Measurements from ENCODE around the gene AKAP5.
"Not testable (repeated sequence)": the region's sequence is repeated elsewhere in the genome, so short reads cannot be mapped to it uniquely, and the experiment has no call there.

The AKAP5 gene

DNA sequence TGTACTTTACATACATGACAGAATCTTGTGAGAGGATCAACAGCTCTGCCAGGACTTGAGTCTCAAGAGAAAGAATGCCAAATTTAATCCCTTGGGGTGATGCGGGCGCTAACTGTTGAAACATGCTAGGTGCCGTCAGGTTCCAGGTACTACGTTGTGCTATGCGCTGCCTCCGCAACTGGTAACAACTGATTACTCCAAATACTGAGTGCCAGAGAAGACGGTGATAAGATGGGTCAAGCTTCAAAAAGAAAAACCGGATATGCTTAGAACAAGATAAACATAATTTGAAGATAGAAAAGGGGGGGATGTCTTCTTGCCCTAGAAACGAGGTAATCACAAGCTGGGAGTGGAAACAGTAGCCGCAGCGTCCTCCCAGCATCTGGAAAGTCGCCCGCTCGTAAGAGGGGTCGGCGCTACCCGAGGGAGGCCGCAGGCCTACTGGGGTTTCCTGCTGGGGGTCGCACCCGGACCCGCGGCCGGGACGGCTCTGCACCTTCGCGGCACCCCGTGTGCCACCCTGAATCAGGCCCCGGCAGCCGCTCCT, 37.7 kb downstream of the AKAP5 start:
- DNase-seq (ENCODE audit: low spot score), result peak; percentile 36

DNA sequence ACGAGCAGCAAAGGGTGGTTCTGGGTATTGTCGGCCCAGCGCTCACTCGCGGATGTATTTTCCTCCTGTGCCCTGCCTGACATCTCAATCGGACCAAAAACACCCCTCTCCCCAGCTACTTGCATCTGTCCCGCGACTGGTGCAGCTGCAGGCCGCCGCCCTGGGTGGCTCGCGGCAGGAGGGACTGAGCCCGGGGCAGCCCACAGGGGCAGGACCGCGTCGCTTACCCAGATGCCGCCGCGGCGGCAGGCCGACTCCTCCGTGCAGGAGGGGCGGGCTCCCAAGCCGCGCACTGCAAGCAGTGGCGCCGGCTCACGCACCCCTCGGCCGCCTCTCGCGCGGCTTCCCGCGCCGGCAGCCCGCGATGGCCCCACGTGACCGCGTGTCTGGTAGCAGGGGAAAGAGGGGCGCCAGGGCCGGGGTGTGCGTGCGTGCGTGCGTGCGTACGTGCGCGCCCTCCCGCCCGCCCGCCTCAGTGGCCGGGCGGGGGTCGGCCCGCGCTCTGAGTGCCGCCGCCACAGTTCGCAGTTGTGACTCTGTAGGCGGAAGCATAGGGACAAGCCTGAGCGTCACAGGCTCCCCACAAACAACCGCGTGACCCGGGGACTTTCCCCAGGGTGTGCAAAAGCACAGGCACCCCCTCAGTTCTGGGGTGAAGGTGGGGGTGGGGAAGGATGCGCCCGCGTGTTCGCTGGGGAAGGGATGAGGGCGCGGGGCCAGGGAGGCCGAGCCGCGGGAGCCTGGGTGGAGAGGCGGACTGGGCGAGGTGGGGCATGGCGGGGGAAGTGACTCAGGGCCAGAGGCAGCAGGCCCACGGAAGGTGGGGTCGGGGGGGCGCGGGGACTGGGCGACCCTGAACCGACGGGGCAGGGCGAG, 38.4 kb downstream of the AKAP5 start, which contains the start of gene ZBTB25:
ZBTB25 (minus strand) TSS at position 405 of the 876 bp plus-strand sequence. CDS start 13,305 bp downstream, outside the sequence.
- DNase-seq (ENCODE audit: low spot score), result peak; percentile 80

DNA sequence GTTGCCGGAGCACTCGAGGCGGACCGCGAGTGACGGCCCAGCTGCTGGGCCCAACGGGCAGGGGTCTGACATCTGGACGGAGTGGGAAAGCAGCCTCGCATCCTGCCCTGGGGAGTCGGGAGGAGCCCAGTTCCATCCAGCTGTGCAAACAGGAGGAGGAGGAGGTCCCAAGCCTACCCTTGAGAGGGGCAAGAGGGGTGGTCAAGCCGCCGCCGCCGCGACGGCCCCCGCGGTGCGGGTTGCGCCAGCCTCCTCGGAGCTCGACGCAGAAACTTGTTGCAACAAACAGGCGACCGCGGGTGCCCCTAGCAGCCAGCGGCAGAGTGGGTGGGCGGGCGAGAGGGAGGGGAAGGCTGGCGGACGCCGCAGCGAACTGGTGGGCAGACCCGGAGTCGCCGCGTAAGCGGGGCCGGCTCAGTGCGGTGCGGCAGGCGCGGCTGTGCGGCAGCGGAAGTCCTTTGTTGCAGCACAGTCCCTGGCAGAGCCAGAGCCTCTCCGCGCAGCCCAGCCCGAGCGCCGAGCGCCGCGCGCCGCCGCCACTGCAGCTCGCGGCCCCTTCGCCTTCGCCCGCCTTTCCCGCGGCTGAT, 39.1 kb downstream of the AKAP5 start, which contains the start of gene ZBTB1:
ZBTB1 (plus strand) TSS at position 461 of the 587 bp plus-strand sequence. CDS start 16,735 bp downstream, outside the sequence.
- DNase-seq (ENCODE audit: low spot score), result peak; percentile 56

DNA sequence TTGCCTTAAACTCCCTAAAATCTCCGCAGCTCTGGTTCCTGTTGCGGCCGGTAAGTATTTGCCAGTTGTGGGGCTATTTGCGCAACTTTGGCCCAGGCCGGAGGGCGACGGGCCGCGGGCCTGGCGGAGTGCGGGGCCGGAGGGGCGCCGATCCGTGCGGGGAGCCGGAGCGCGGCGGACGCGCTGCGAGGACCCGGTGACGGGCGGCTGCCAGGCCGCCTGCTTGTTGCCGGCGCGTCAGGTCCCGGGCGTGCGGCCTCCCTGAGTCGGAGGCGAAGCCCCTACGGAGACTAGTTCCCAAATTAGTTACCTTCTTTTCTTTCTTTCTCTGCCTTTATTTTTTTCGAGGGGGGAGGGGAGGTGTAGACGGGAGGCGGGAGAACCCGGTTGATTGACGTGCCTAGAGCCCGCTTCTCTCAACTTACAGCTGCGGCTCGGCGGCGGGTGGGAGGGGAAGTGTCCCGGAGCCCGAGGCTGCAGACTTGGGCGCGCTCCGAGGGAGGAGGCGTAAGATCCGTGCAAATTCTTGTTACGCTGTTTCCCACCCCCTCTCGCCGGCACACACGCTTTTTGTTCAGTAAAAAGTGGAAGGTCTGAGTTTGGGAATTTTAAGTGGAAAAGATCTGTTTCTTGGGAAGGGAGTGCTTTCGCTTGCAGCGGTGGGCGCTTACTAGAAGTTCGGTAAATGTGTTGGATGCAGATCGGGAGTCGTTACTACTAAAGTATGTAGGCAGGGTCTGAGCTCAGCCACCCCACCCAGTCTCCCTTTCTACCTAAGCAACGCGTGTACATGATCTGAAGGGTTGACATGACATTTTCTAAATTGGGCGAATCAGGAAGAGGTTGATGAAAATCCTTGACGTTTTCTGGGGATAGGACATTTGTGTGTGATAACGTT, 39.8 kb downstream of the AKAP5 start:
- peak; percentile 78 for DNase-seq (ENCODE audit: low spot score)

DNA sequence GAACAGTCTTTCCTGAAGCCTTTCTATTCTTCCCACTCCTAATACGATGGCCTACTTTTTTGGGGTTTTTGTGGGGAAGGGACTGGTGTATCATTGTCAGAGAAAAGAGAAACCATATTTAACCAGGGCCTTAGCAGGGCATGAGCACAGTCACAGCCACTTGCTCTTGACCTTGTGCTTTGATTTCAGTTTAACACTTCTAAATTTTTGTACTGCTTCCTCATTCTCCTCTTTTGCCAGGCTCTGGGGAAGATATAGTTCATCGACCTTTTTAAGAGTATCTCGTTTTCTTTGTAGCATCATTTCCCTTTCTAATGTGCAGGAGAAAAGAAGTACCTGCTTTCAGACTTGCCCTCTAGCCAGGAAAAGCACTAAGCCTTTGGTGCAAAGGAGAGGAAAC, 41.4 kb downstream of the AKAP5 start:
- DNase-seq (ENCODE audit: low spot score), result no peak

DNA sequence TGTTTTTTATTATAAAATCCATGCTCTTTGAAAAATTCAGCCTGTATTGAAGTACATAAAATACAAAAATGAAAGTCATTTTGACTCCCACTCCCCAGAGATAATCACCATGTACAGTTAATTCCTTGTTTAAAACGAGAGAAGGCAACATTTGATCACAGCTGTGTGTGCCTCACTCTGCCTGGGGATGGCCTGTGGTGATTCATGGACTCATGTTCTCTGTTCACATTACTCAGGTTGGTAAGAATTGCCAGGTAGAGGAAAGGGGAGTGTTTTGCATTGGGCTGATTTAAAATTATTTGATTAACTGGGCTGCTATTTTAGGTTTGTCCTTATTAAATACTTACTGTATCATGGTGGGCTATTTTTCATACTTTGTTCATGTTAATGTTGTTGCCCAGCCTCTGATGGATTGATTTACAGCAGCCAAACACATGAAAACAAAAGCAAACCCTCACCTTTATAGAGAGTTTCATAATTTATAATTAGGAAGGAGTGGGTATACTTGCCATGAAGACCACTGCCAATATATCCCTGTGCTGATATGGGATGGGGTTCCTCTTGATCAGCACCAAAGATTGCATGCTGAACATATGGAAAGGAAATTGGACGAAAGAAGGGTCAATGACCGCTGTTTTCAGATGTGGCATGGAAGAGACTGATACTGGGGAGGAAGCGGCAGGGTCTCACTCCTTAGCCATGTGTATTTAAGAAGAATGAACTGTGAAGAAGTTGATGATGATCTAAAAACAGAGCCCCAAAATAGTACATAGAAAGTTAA, 42.3 kb downstream of the AKAP5 start:
- DNase-seq (ENCODE audit: low spot score), result no peak

DNA sequence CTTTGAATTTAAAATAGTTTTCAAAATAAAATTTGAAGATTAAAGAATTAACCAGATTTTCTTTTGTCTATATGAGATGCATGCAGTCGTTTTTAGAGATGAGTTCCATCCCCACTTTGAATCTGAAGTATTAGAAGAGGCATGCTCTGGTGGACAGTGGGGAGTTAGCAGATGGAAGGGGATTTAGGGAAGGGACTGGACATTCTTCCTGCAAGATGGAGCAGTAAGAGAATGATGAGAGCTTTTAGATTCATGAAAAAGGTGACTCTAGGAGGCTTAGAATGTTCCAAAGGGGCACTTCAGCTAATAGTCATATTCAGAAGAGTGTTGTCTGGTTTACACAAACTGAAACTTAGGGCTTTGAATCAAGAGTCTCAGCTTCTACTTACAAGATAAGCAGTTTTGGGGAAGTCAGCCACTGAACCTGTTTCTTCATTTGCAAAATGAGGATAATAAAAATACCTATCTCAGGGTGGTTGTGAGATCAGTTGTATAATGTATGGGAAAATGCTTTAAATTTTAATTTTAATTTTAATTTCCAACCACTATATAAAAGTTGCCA, 43.0 kb downstream of the AKAP5 start:
- DNase-seq (ENCODE audit: low spot score), result no peak

DNA sequence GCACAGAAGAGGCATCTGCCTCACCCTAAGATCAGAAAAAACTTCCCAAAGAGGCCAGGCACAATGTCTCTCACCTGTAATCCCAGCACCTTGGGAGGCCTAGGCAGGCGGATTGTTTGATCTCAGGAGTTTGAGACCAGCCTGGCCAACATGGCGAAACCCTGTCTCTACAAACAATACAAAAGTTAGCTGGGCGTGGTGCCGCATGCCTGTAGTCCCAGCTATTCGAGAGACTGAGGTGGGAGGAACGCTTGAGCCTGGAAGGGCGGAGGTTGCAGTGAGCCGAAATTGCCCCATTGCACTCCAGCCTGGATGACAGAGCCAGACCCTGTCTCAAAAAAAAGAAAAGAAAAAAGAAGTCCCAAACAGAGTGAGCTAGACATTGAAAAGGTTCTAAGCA, 43.7 kb downstream of the AKAP5 start:
- no peak for DNase-seq (ENCODE audit: low spot score)

DNA sequence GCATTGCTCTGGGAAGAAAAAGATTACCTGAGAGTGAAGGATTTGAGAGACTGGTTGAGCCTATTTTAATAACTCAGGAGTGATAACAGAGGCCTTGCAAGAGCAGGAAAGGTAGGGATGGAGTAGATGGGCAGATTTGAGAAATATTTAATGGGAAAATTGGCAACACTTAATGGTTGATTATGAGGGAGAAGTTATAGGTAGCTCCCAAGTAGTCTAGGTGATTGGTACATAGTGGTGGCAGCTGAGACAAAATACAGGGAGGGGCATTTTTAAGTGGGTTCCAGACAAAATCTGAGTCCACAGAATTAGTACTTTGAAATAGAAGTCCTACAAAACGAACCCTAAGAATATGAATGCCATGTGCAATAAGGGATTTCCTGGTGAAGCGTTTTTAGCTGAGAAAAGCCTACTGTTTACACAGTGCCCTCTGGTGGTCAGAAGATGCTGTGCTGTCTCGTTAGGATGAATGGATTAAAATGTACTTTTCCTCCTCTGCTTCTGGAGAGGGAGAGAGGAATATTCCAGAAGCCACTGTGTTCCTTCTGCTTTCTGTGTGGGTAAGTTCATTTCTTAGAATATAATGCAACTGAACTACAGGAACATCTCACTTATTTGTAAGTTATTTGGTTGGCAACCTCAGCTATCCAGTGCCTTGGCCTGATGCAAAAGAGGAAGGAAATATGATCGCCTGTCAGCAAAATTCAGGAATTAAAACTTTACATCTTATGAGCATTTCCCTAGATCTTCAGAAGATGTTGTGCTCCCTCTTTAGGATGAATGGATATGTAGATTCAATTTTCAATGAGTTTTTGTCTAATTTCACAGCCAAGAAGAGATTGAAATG, 45.7 kb downstream of the AKAP5 start:
- peak; percentile 82 for DNase-seq (ENCODE audit: low spot score)

DNA sequence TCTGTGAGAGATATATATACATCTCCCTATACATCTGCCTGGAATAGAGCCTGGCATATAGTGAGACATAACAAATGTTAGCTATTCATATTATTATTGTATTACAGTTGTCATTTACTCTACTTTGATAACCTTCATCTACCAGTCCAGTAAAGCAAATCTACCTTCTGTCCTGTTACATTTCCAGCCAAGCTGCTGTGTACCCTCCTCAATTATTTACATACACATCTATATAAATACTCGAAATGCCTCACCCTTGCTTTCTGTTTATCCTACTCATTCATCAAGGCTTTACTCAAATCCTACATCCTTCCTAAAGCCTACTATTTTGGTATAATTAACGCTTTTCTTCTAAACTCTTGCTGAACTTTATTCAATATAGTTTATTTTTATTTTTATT, 48.0 kb downstream of the AKAP5 start:
- DNase-seq (ENCODE audit: low spot score), result no peak

DNA sequence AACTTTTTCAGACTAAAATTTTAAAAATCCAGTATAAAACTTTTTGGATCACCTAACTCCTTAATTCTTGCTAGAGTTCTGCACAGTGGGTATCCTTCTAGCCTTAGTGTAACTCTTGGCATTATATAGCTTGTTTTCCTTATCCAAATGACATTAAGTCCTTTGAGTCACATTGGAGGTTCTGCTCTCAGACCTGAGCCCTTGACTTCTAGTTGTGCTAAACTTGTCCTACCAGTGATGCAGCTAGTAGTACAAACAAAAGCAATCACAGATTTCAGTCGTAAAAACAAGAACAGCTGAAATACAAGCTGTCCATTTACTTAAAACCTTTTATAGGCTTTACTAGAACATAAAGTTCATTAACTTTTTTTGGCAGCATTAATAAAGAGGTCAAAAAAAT, 49.8 kb downstream of the AKAP5 start:
- no peak for DNase-seq (ENCODE audit: low spot score)

DNA sequence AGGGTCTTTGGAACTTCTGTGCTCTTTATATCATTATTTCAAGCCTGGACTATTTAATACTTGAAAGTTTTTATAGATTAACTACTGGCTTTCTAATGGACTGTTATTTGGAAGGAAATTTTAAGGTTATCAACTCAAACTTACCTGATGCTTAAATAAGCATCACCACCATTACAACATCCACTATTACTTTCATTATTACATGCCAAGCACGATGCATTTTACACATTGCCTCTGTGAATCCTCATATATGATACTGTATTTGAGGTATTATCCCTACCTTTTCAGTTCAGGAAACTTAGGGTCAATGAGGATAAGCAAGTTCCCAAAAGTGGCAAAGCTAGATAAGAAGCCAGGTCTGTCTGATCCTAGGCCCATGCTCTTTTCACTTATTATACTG, 51.7 kb downstream of the AKAP5 start:
- no peak for DNase-seq (ENCODE audit: low spot score)

DNA sequence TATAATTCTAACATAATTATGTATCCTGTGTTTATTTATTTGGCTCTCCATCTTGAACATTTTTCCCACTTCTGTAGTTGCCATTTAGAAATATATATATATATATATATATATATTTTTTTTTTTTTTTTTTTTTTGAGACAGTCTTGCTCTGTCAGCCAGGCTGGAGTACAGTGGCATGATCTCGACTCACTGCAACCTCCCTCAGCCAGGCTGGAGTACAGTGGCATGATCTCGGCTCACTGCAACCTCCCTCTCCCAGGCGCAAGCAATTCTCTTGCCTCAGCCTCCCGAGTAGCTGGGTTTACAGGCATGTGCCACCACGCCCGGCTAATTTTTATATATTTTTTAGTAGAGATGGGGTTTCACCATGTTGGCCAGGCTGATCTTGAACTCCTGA, 52.4 kb downstream of the AKAP5 start:
- not testable (repeated sequence) for DNase-seq (ENCODE audit: low spot score)

DNA sequence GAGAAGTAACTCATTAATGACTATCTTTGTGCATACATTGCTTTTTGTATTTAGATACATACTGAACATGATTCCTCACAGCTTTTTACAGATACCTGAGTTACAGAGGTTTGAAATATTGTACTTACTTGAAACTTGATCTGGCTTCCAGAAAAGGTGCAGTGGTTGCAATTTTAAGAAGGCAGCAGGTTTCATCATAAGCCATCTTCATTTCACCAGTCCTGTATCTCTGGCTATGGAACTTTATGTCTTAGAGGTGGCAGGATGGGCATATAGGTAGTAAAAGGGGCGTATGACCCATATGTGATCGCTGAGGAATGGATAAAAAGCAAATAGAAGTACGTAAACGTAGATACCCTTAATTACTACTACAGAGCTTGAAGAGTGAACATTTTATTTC, 52.9 kb downstream of the AKAP5 start:
- no peak for DNase-seq (ENCODE audit: low spot score)

DNA sequence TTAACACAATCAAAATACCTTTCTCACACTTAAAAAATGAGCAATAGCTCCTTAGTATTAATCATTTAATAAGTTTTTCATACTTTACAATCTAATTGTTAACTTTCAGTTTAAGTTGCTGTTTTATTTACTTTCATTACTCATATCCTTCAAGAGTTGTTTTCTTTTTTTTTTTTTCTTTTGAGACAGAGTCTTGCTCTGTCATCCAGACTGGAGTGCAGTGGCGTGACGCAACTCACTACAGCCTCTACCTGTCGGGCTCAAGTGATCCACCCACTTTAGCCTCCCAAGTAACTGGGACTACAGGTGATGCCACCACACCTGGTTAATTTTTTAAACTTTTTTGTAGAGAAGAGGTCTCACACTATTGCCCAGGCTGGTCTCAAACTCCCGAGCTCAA, 55.4 kb downstream of the AKAP5 start:
- no peak for DNase-seq (ENCODE audit: low spot score)

DNA sequence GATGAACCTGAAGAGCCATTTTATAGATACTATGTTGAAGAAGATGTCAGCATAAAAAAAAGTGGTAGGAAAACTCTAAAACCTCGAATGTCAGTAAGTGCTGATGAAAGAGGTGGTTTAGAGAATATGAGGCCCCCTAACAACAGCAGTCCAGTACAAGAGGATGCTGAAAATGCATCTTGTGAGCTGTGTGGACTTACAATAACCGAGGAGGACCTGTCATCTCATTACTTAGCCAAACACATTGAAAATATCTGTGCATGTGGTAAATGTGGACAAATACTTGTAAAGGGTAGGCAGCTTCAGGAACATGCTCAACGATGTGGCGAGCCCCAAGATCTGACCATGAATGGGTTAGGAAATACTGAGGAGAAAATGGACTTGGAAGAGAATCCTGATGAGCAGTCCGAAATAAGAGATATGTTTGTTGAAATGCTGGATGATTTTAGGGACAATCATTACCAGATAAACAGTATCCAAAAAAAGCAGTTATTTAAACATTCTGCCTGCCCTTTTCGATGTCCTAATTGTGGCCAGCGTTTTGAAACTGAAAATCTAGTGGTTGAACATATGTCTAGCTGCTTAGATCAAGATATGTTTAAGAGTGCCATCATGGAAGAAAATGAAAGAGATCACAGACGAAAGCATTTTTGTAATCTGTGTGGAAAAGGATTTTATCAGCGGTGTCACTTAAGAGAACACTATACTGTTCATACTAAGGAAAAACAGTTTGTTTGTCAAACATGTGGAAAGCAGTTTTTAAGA, 57.5 kb downstream of the AKAP5 start:
- no peak for DNase-seq (ENCODE audit: low spot score)
